ENCODE data around the gene SYNE1. TPM values are rescaled to one million over a fixed set of nuclear protein-coding genes. Genes with fewer than 3 reads are reported as not detected.
"Not testable (repeated sequence)": the region's sequence is repeated elsewhere in the genome, so short reads cannot be mapped to it uniquely, and the experiment has no call there.

The SYNE1 gene
- total RNA-seq, 4 donors from 2014 or later = 29.1 to 51.5 (median 45.6) TPM

DNA sequence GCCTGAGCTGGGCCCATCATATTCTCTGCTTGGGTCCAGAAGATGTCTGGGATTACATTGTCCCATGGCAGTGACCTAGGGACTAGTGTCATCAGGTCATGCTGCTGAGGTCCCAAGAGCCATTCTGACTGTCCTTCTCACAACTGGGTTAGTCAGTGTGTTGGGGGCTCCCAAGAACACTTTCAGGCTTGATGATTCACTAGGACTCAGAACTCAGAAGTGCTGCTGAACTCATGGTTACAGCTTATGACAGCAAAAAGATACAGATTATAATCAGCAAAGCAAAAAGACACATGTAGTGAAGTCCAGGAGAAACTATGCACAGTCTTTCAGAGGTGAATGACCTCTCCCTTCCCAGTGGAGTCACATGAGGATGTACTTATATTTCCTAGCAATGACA lies 107.8 kb downstream of the SYNE1 start:
- H3K36me3 ChIP-seq = no peaks in the 10 kb centered on the region
- intact Hi-C loops (cut with DNase I; ENCODE audit: low total_unique reads) (no loop called here), in situ Hi-C loops (cut with MboI; ENCODE audit: low sequenced_read_pairs in 4 of 4) (no loop called here)
- H3K9me3 ChIP-seq = no peaks in the 10 kb centered on the region
- no peak overlapping the region for H3K27ac ChIP-seq
- no peak for ATAC-seq
- H3K4me1 ChIP-seq = no peaks in the 10 kb centered on the region
- no peak for DNase-seq
- TF ChIP-seq, protein P1, sequence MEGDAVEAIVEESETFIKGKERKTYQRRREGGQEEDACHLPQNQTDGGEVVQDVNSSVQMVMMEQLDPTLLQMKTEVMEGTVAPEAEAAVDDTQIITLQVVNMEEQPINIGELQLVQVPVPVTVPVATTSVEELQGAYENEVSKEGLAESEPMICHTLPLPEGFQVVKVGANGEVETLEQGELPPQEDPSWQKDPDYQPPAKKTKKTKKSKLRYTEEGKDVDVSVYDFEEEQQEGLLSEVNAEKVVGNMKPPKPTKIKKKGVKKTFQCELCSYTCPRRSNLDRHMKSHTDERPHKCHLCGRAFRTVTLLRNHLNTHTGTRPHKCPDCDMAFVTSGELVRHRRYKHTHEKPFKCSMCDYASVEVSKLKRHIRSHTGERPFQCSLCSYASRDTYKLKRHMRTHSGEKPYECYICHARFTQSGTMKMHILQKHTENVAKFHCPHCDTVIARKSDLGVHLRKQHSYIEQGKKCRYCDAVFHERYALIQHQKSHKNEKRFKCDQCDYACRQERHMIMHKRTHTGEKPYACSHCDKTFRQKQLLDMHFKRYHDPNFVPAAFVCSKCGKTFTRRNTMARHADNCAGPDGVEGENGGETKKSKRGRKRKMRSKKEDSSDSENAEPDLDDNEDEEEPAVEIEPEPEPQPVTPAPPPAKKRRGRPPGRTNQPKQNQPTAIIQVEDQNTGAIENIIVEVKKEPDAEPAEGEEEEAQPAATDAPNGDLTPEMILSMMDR (IDR thresholded peaks at IDR 0.05 in 4 of 5, conservative IDR thresholded peaks at IDR 0.05 in 1 of 5) = no peak
- no peak for TF ChIP-seq POLR2A (IDR thresholded peaks at IDR 0.05)
- no peaks in the 10 kb centered on the region for H3K27me3 ChIP-seq
- H3K4me3 ChIP-seq = no peak overlapping the region

DNA sequence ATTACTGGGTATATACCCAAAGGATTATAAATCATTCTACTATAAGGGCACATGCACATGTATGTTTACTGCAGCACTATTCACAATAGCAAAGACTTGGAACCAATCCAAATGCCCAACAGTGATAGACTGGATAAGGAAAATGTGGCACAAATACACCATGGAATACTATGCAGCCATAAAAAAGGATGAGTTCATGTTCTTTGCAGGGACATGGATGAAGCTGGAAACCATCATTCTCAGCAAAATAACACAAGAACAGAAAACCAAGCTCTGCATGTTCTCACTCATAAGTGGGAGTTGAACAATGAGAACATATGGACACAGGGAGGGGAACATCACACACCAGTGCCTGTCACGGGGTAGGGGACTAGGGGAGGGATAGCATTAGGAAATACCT lies 123.0 kb downstream of the SYNE1 start:
- H3K4me3 ChIP-seq; H3K27ac ChIP-seq; H3K9me3 ChIP-seq; H3K27me3 ChIP-seq; DNase-seq; H3K36me3 ChIP-seq; H3K4me1 ChIP-seq; in situ Hi-C loops (cut with MboI; ENCODE audit: low sequenced_read_pairs in 4 of 4); intact Hi-C loops (cut with DNase I; ENCODE audit: low total_unique reads); ATAC-seq: not testable (repeated sequence)

DNA sequence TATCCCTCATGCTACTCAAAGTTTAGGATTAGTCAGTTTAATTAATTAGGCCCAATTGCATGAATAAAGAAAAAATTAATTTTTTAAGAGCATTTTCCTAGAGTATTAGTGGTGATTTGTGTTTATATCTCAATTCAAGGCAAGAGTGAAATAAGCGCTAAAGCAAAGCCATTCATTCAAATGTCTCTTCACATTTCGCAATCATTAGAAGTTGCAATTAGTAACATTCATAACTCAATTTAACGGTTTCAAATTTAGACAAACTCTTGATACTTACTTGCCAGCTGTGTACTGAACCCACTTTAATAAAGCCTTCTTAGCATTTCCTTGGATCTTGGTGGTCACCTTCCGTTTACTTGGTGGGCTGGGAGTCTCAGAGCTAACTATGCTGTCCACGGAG lies 127.2 kb downstream of the SYNE1 start:
- Histone ChIP-seq H3K36me3 (no peaks in the 10 kb centered on the region), H3K4me1 (no peaks in the 10 kb centered on the region), H3K27ac (no peak overlapping the region), H3K4me3 (no peak overlapping the region), H3K27me3 (no peaks in the 10 kb centered on the region), H3K9me3 (no peaks in the 10 kb centered on the region)
- ATAC-seq (no peak), DNase-seq (no peak)
- intact Hi-C loops (cut with DNase I; ENCODE audit: low total_unique reads) (no loop called here), in situ Hi-C loops (cut with MboI; ENCODE audit: low sequenced_read_pairs in 4 of 4) (no loop called here)
- no peak for TF ChIP-seq POLR2A (IDR thresholded peaks at IDR 0.05)
- TF ChIP-seq, protein P1 (IDR thresholded peaks at IDR 0.05 in 4 of 5, conservative IDR thresholded peaks at IDR 0.05 in 1 of 5) = no peak

DNA sequence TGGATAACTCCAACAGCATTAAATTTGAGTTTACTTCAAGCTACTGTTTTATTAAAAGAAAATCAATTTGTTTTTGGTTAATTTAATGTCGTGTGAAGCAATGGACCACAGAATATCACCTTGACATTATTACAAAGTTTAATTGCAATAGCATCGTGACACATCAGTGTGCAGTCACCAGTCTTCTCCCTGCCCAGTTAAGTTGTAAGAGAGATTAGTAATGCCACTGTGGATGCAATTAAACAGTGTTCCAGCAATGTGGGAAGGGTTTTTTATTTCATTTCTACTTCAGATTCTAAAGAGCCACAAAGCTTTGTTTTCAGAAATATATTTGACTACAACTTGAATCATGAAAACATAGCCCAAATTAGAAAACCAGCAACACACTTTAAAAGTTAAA lies 128.7 kb downstream of the SYNE1 start:
- Histone ChIP-seq H3K9me3 (no peaks in the 10 kb centered on the region), H3K27ac (no peak overlapping the region), H3K36me3 (no peaks in the 10 kb centered on the region), H3K27me3 (no peaks in the 10 kb centered on the region), H3K4me3 (no peak overlapping the region), H3K4me1 (no peaks in the 10 kb centered on the region)
- in situ Hi-C loops (cut with MboI; ENCODE audit: low sequenced_read_pairs in 4 of 4) (no loop called here), intact Hi-C loops (cut with DNase I; ENCODE audit: low total_unique reads) (no loop called here)
- TF ChIP-seq POLR2A (IDR thresholded peaks at IDR 0.05) = no peak
- TF ChIP-seq, protein P1 (IDR thresholded peaks at IDR 0.05 in 4 of 5, conservative IDR thresholded peaks at IDR 0.05 in 1 of 5) = no peak
- DNase-seq (no peak), ATAC-seq (no peak)

DNA sequence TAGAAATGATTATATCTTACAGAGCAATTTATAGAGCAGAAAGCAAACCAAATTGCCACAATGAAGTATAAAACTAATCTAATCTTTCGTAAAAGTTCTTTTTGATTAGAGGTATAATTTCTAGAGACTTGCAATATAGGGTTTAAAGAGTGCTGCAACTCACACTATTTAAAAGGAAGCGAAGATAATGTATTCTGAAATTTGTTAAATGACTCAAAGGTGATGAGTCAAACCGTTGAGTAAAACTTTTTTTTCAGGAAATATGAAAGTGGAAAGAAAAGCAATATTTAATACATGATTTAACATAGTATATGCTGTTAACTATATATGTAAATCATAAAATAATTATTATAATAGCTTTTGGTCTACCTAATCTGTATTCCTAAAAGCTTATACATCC lies 133.6 kb downstream of the SYNE1 start:
- ATAC-seq (no peak), DNase-seq (no peak)
- Histone ChIP-seq H3K27me3 (no peaks in the 10 kb centered on the region), H3K9me3 (no peaks in the 10 kb centered on the region), H3K4me1 (no peaks in the 10 kb centered on the region), H3K4me3 (no peak overlapping the region), H3K27ac (no peak overlapping the region), H3K36me3 (no peaks in the 10 kb centered on the region)
- in situ Hi-C loops (cut with MboI; ENCODE audit: low sequenced_read_pairs in 4 of 4) = no loop called here
- TF ChIP-seq, protein P1 (IDR thresholded peaks at IDR 0.05 in 4 of 5, conservative IDR thresholded peaks at IDR 0.05 in 1 of 5) = no peak
- no peak for TF ChIP-seq POLR2A (IDR thresholded peaks at IDR 0.05)
- intact Hi-C loops (cut with DNase I; ENCODE audit: low total_unique reads) = no loop called here
